HepG2 (cell line): ENCODE results near the gene DOCK3. TPM values are rescaled to one million over a fixed set of nuclear protein-coding genes. Genes with fewer than 3 reads are reported as not detected.
A peak's percentile ranks its signal among the peaks of the same experiment; 100 is the strongest.

Experiments
- ARID4A ChIP-seq: sonication (generic); formaldehyde crosslinking; IDR thresholded peaks from 2 replicates; pipeline ENCODE4 v1.5.0; 2020; ENCODE audit warnings: mild to moderate bottlenecking, missing genetic modification reagents, borderline replicate concordance
- ATF1 ChIP-seq: IDR thresholded peaks from 2 replicates; pipeline ENCODE4 v1.6.1; 2016; ENCODE audit warnings: mild to moderate bottlenecking, control low read depth
- CREM ChIP-seq, 2 experiments: sonication (generic) in 1 of 2; formaldehyde crosslinking in 1 of 2; IDR thresholded peaks; 2 replicates each; pipeline versions ENCODE4 v1.4.0 to v1.6.1; 2016 to 2020; ENCODE audit warnings: antibody characterized with exemption in 1 of 2, mild to moderate bottlenecking in 1 of 2, missing genetic modification reagents in 1 of 2
- FOXA1 ChIP-seq, 2 experiments: fragments of 450-650 bp in 1 of 2; sonication (generic) in 1 of 2; formaldehyde crosslinking in 1 of 2; IDR thresholded peaks; 2 replicates each; pipeline versions ENCODE4 v1.4.0 to v1.6.1; 2016 to 2020; ENCODE audit warnings: missing genetic modification reagents in 1 of 2
- FOXJ3 ChIP-seq: sonication (generic); formaldehyde crosslinking; IDR thresholded peaks from 2 replicates; pipeline ENCODE4 v1.4.0; 2020; ENCODE audit warnings: missing genetic modification reagents, mild to moderate bottlenecking, borderline replicate concordance
- FOXM1 ChIP-seq: sonication (generic); formaldehyde crosslinking; IDR thresholded peaks from 2 replicates; pipeline ENCODE4 v1.5.0; 2020; ENCODE audit warnings: missing genetic modification reagents
- GABPA ChIP-seq, 2 experiments: IDR thresholded peaks; 2 replicates each; pipeline ENCODE4 v1.6.1; 2011 to 2016; ENCODE audit warnings: low read depth in 2 of 2, low read length in 1 of 2, missing biosample characterization in 1 of 2, missing genetic modification characterization in 1 of 2
- HMG20B ChIP-seq: conservative IDR thresholded peaks from 2 replicates; pipeline ENCODE4 v1.6.1; 2016; ENCODE audit warnings: missing genetic modification reagents, missing compliant biosample characterization
- POGZ ChIP-seq: sonication (generic); formaldehyde crosslinking; IDR thresholded peaks from 2 replicates; pipeline ENCODE4 v1.4.0; 2020; ENCODE audit warnings: mild to moderate bottlenecking, missing genetic modification reagents
- RORA ChIP-seq: sonication (generic); formaldehyde crosslinking; IDR thresholded peaks from 2 replicates; pipeline ENCODE4 v1.5.0; 2020; ENCODE audit warnings: mild to moderate bottlenecking, missing genetic modification reagents, moderate library complexity
- SOX13 ChIP-seq, 3 experiments: fragments of 450-650 bp in 1 of 3; sonication (generic) in 1 of 3; formaldehyde crosslinking in 1 of 3; IDR thresholded peaks in 2 of 3; conservative IDR thresholded peaks in 1 of 3; 2 replicates each; pipeline versions ENCODE4 v1.5.0 to v1.6.1; 2016 to 2020; ENCODE audit warnings: antibody characterized with exemption in 1 of 3, mild to moderate bottlenecking in 1 of 3, missing compliant biosample characterization in 1 of 3, missing genetic modification reagents in 1 of 3, moderate library complexity in 1 of 3
- SYNCRIP ChIP-seq: fragments of 200-400 bp; formaldehyde crosslinking; IDR thresholded peaks from 2 replicates; pipeline ENCODE4 v1.6.1; 2018; ENCODE audit warnings: mild to moderate bottlenecking, low read depth, low read length; ENCODE audit not compliant: insufficient read depth
- THYN1 ChIP-seq: sonication (generic); formaldehyde crosslinking; IDR thresholded peaks from 2 replicates; pipeline ENCODE4 v1.8.1; 2023; ENCODE audit warnings: low read depth, mild to moderate bottlenecking, moderate library complexity, missing genetic modification reagents, borderline replicate concordance
- ZMYM4 ChIP-seq: sonication (generic); formaldehyde crosslinking; IDR thresholded peaks from 2 replicates; pipeline ENCODE4 v1.8.1; 2023; ENCODE audit warnings: mild to moderate bottlenecking, missing genetic modification reagents
- ZNF841 ChIP-seq: sonication (generic); formaldehyde crosslinking; IDR thresholded peaks from 2 replicates; pipeline ENCODE4 v1.8.1; 2023; ENCODE audit warnings: missing genetic modification reagents, borderline replicate concordance
- polyA plus RNA-seq, 8 experiments: library from polyadenylated mRNA; depleted of rRNA in 3 of 8; stranded (reverse) in 7 of 8; unstranded in 1 of 8; fragments of >200 nt; fragmentation: Illumina TruSeq in 4 of 8; extraction: Trizol in 4 of 8; gene quantifications; 2 replicates each; pipeline versions ENCODE4 v1.2.1 to v1.2.3, GENCODE V29; 2011 to 2016; ENCODE audit warnings: low read depth in 4 of 8, missing spikeins in 1 of 8, mixed read lengths in 1 of 8; ENCODE audit not compliant: insufficient read depth in 1 of 8
- total RNA-seq, 5 experiments: library from RNA; depleted of rRNA; stranded (reverse); fragments of >200 nt; fragmentation: Illumina TruSeq; extraction: Trizol; gene quantifications; 2 replicates each; pipeline ENCODE4 v1.2.3, GENCODE V29; 2016; ENCODE audit warnings: low read depth in 1 of 5
- TF ChIP-seq, protein P1 (sequence below): sonication (generic); formaldehyde crosslinking; IDR thresholded peaks from 2 replicates; pipeline ENCODE4 v1.4.0; 2020; ENCODE audit warnings: missing genetic modification reagents
- TF ChIP-seq, protein P2 (sequence below): sonication (generic); formaldehyde crosslinking; IDR thresholded peaks from 2 replicates; pipeline ENCODE4 v1.4.0; 2020; ENCODE audit warnings: mild to moderate bottlenecking, missing genetic modification reagents
- TF ChIP-seq, protein P3 (sequence below): sonication (generic); formaldehyde crosslinking; IDR thresholded peaks from 2 replicates; pipeline ENCODE4 v1.5.0; 2020; ENCODE audit warnings: mild to moderate bottlenecking, missing genetic modification reagents, moderate library complexity

DOCK3 gene
- total and polyA plus RNA-seq, 2 of the 13 experiments (the other 11 are each of a cell fraction or from before 2014, with no cell fraction given): not detected

GRCh38 chr3:51002495-51002894 is 327.8 kb downstream of the DOCK3 start (continued):
- TF ChIP-seq POGZ (CRISPR knock-in tag) (peak; percentile 27; the same call in 1 of the 2 replicates), ZNF841 (CRISPR knock-in tag) (no peak), SOX13 (IDR thresholded peaks at IDR 0.05) (no peak), SOX13 (CRISPR knock-in tag; conservative IDR thresholded peaks at IDR 0.05 in 1 of 2, IDR thresholded peaks at IDR 0.05 in 1 of 2) (peak in 1 of 2 experiments; percentile 88; a peak in 2 of 4 replicates), FOXA1 (IDR thresholded peaks at IDR 0.05) (no peak), FOXA1 (CRISPR knock-in tag; IDR thresholded peaks at IDR 0.05) (peak; percentile 30; the same call in 1 of the 2 replicates), THYN1 (CRISPR knock-in tag) (no peak), RORA (CRISPR knock-in tag) (peak; percentile 34; the same call in 1 of the 2 replicates), CREM (IDR thresholded peaks at IDR 0.05) (peak; percentile 65), CREM (CRISPR knock-in tag; IDR thresholded peaks at IDR 0.05) (no peak), HMG20B (CRISPR knock-in tag) (no peak), ZMYM4 (CRISPR knock-in tag) (peak; percentile 46; the same call in 1 of the 2 replicates), ATF1 (CRISPR knock-in tag) (0 out of 2 replicates have a peak, but pooled peaks have one; percentile 37), SYNCRIP (no peak), FOXJ3 (CRISPR knock-in tag) (peak; percentile 57; the same call in 1 of the 2 replicates), FOXM1 (CRISPR knock-in tag) (no peak), ARID4A (no peak), GABPA (IDR thresholded peaks at IDR 0.05; ENCODE audit: low read depth, low read length) (no peak), GABPA (CRISPR knock-in tag; IDR thresholded peaks at IDR 0.05; ENCODE audit: low read depth) (0 out of 2 replicates have a peak, but pooled peaks have one; percentile 26)
- TF ChIP-seq, protein P1, sequence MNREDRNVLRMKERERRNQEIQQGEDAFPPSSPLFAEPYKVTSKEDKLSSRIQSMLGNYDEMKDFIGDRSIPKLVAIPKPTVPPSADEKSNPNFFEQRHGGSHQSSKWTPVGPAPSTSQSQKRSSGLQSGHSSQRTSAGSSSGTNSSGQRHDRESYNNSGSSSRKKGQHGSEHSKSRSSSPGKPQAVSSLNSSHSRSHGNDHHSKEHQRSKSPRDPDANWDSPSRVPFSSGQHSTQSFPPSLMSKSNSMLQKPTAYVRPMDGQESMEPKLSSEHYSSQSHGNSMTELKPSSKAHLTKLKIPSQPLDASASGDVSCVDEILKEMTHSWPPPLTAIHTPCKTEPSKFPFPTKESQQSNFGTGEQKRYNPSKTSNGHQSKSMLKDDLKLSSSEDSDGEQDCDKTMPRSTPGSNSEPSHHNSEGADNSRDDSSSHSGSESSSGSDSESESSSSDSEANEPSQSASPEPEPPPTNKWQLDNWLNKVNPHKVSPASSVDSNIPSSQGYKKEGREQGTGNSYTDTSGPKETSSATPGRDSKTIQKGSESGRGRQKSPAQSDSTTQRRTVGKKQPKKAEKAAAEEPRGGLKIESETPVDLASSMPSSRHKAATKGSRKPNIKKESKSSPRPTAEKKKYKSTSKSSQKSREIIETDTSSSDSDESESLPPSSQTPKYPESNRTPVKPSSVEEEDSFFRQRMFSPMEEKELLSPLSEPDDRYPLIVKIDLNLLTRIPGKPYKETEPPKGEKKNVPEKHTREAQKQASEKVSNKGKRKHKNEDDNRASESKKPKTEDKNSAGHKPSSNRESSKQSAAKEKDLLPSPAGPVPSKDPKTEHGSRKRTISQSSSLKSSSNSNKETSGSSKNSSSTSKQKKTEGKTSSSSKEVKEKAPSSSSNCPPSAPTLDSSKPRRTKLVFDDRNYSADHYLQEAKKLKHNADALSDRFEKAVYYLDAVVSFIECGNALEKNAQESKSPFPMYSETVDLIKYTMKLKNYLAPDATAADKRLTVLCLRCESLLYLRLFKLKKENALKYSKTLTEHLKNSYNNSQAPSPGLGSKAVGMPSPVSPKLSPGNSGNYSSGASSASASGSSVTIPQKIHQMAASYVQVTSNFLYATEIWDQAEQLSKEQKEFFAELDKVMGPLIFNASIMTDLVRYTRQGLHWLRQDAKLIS (CRISPR knock-in tag): no peak
- TF ChIP-seq, protein P2, sequence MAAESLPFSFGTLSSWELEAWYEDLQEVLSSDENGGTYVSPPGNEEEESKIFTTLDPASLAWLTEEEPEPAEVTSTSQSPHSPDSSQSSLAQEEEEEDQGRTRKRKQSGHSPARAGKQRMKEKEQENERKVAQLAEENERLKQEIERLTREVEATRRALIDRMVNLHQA: no peak
- TF ChIP-seq, protein P3, sequence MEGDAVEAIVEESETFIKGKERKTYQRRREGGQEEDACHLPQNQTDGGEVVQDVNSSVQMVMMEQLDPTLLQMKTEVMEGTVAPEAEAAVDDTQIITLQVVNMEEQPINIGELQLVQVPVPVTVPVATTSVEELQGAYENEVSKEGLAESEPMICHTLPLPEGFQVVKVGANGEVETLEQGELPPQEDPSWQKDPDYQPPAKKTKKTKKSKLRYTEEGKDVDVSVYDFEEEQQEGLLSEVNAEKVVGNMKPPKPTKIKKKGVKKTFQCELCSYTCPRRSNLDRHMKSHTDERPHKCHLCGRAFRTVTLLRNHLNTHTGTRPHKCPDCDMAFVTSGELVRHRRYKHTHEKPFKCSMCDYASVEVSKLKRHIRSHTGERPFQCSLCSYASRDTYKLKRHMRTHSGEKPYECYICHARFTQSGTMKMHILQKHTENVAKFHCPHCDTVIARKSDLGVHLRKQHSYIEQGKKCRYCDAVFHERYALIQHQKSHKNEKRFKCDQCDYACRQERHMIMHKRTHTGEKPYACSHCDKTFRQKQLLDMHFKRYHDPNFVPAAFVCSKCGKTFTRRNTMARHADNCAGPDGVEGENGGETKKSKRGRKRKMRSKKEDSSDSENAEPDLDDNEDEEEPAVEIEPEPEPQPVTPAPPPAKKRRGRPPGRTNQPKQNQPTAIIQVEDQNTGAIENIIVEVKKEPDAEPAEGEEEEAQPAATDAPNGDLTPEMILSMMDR (CRISPR knock-in tag): no peak
